Smooth muscle cell (in vitro differentiated cells): Measurements from ENCODE around the gene TET2. TPM values are rescaled to one million over a fixed set of nuclear protein-coding genes. Genes with fewer than 3 reads are reported as not detected.

ENCODE experiments used
- DNase-seq: peaks from one replicate; lab custom pipeline; 2025; ENCODE audit not compliant: unreplicated experiment; lab: John Stamatoyannopoulos, UW
- H2AFZ ChIP-seq: fragments of 200-600 bp; sonication (generic); 2 replicates; pipeline ENCODE4 v1.6.0; 2016; ENCODE audit warnings: antibody characterized with exemption, low read depth, mild to moderate bottlenecking
- H3F3A ChIP-seq: fragments of 200-600 bp; sonication (generic); 2 replicates; pipeline ENCODE4 v1.6.0; 2017; ENCODE audit warnings: antibody characterized with exemption, low read depth
- H3K27ac ChIP-seq: fragments of 200-600 bp; sonication (generic); 2 replicates; pipeline ENCODE4 v1.5.1; 2016; ENCODE audit warnings: low read depth, mild to moderate bottlenecking
- H3K27me3 ChIP-seq: fragments of 200-600 bp; sonication (generic); 2 replicates; pipeline ENCODE4 v1.6.1; 2016; ENCODE audit warnings: low read depth, mild to moderate bottlenecking
- H3K36me3 ChIP-seq: fragments of 200-600 bp; sonication (generic); 2 replicates; pipeline ENCODE4 v1.5.1; 2016; ENCODE audit warnings: low read depth
- H3K4me1 ChIP-seq: fragments of 200-600 bp; sonication (generic); 2 replicates; pipeline ENCODE4 v1.5.1; 2016; ENCODE audit warnings: low read depth
- H3K4me2 ChIP-seq: fragments of 200-600 bp; sonication (generic); 2 replicates; pipeline ENCODE4 v1.6.0; 2016; ENCODE audit warnings: mild to moderate bottlenecking
- H3K4me3 ChIP-seq: fragments of 200-600 bp; sonication (generic); 2 replicates; pipeline ENCODE4 v1.5.1; 2016; ENCODE audit warnings: mild to moderate bottlenecking
- H3K79me2 ChIP-seq: fragments of 200-600 bp; sonication (generic); 2 replicates; pipeline ENCODE4 v1.6.0; 2016; ENCODE audit warnings: low read depth, mild to moderate bottlenecking
- H3K9ac ChIP-seq: fragments of 200-600 bp; sonication (generic); 2 replicates; pipeline ENCODE4 v1.6.0; 2016; ENCODE audit warnings: low read depth
- H3K9me3 ChIP-seq: fragments of 200-600 bp; sonication (generic); replicated peaks from 2 replicates; pipeline ENCODE4 v1.5.1; 2016; ENCODE audit warnings: low read depth
- H4K20me1 ChIP-seq: fragments of 200-600 bp; sonication (generic); 2 replicates; pipeline ENCODE4 v1.6.0; 2016; ENCODE audit warnings: low read depth
- WGBS: methylation state at CpG from one replicate; pipeline ENCODE4 v1.1.7; 2016; ENCODE audit warnings: low lambda C conversion rate; 5-methylcytosine and 5-hydroxymethylcytosine counted together
- polyA plus RNA-seq: library from polyadenylated mRNA; unstranded; fragments of >200 nt; fragmentation: Nextera tagmentation; extraction: Ambion mirVana; gene quantifications from 2 replicates; pipeline ENCODE4 v1.2.1, GENCODE V29; 2016
- total RNA-seq: library from RNA; depleted of rRNA; stranded (reverse); fragments of >200 nt; gene quantifications from 2 replicates; pipeline ENCODE4 v1.2.3, GENCODE V29; 2014
- TF ChIP-seq, protein P1 (sequence below): fragments of 200-600 bp; sonication (generic); IDR thresholded peaks from 2 replicates; pipeline ENCODE4 v1.5.1; 2017; ENCODE audit warnings: borderline replicate concordance, mild to moderate bottlenecking, antibody characterized with exemption; ENCODE audit not compliant: insufficient read depth, poor library complexity, severe bottlenecking

TET2 gene
- total and polyA plus RNA-seq, 2 experiments from 2014 or later, result 2.7 to 20.5 TPM

DNA sequence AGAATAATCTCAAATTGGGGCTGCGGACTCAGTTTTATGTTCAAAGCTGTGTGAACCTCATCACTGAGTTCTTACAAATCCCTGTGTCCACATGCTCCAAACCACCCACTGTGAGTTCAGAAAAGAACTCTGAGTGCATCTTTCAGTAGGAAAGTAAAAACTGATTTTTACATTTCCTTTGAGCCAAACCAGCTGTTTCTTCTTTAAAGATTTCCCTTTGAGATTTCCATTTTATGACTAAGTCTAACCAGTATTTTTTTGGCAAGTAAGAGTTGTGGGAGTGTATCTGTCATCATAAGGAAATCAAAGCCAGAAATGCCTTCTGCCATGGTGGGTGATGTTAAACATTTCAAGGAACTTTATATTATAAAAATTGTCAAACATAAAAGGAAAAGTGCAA, 100.0 kb downstream of the TET2 start:
- Histone ChIP-seq H3K27ac (no peak overlapping the region), H3K4me2 (no peak overlapping the region), H3K27me3 (no peaks in the 10 kb centered on the region), H3K4me1 (no peaks in the 10 kb centered on the region), H3K36me3 (no peaks in the 10 kb centered on the region), H4K20me1 (peaks cover 4% of the 10 kb centered on the region), H3K9ac (no peak overlapping the region), H3F3A (no peaks in the 10 kb centered on the region), H3K4me3 (no peak overlapping the region), H2AFZ (no peak overlapping the region), H3K79me2 (no peaks in the 10 kb centered on the region), H3K9me3 (no peaks in the 10 kb centered on the region)
- no peak for DNase-seq
- TF ChIP-seq, protein P1, sequence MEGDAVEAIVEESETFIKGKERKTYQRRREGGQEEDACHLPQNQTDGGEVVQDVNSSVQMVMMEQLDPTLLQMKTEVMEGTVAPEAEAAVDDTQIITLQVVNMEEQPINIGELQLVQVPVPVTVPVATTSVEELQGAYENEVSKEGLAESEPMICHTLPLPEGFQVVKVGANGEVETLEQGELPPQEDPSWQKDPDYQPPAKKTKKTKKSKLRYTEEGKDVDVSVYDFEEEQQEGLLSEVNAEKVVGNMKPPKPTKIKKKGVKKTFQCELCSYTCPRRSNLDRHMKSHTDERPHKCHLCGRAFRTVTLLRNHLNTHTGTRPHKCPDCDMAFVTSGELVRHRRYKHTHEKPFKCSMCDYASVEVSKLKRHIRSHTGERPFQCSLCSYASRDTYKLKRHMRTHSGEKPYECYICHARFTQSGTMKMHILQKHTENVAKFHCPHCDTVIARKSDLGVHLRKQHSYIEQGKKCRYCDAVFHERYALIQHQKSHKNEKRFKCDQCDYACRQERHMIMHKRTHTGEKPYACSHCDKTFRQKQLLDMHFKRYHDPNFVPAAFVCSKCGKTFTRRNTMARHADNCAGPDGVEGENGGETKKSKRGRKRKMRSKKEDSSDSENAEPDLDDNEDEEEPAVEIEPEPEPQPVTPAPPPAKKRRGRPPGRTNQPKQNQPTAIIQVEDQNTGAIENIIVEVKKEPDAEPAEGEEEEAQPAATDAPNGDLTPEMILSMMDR, result no peak
- WGBS, result 50% methylated on average over 1 of the region's 1 CpG

DNA sequence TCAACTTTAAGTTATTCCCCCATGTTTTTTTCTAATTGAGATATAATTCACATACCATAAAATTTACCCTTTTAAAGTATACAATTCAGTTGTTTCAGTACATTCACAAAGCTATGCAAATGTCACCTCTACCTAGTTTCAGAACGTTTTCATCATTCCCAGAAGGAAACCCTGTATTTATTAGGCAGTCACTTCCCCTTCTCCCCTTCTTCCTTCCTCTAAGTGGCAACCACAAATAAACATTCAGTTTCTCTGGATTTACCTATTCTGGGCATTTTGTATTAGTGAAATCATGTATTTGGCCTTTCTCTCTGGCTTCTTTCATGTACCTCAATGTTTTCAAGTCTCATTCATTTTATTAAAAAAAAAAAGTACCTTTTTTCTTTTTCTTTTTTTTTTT, 101.9 kb downstream of the TET2 start:
- Histone ChIP-seq H3K4me3 (no peak overlapping the region), H3K79me2 (no peaks in the 10 kb centered on the region), H3K4me1 (no peaks in the 10 kb centered on the region), H4K20me1 (no peaks in the 10 kb centered on the region), H3K9ac (no peak overlapping the region), H3K4me2 (no peak overlapping the region), H3K9me3 (no peaks in the 10 kb centered on the region), H2AFZ (no peak overlapping the region), H3K27ac (no peak overlapping the region), H3F3A (no peaks in the 10 kb centered on the region), H3K27me3 (no peaks in the 10 kb centered on the region), H3K36me3 (peaks cover 3% of the 10 kb centered on the region)
- 65% methylated on average over 1 of the region's 1 CpG for WGBS
- TF ChIP-seq, protein P1, result no peak
- DNase-seq, result no peak

DNA sequence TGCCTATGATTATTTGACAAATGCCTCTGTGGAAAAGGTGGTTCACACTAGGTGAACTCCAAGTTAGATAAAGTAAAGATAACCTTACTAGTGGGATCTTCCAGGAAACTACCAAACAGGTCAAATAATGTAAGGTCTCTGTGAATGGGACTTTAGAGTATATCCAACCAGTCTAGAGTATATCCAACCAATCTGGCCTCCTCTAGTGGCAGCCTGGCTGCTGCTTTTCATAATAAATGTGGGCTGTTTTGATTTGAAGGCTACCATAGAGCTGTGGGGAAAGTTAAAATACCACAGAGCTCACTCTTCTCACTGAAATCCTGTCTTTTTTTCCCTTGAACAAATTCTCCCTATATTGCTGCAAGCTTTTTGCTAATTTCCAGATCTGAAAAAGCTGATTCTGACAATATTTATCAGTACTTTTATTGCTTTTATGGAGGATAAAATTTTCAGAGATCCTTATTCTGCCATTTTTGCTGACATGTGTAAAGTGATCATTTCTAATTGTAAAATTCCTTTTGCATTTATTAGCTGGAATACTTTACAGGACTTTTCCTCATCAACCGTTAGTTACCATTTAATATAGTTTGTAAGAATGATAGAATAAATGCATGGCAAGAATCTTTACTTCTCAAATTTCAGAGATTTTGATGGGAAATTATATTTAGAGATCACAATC, 111.3 kb downstream of the TET2 start:
- no peak overlapping the region for H3K4me3 ChIP-seq
- H3K27ac ChIP-seq, result no peak overlapping the region
- 98% methylated on average over 1 of the region's 1 CpG for WGBS
- no peaks in the 10 kb centered on the region for H3K9me3 ChIP-seq
- DNase-seq, result no peak
- no peaks in the 10 kb centered on the region for H3K4me1 ChIP-seq
- H3K9ac ChIP-seq, result no peak overlapping the region
- TF ChIP-seq, protein P1, result no peak
- H3K79me2 ChIP-seq, result no peaks in the 10 kb centered on the region
- H2AFZ ChIP-seq, result no peak overlapping the region
- no peaks in the 10 kb centered on the region for H3F3A ChIP-seq
- H3K4me2 ChIP-seq, result no peak overlapping the region
- no peaks in the 10 kb centered on the region for H3K27me3 ChIP-seq
- peaks cover 7% of the 10 kb centered on the region for H3K36me3 ChIP-seq
- H4K20me1 ChIP-seq, result no peaks in the 10 kb centered on the region

DNA sequence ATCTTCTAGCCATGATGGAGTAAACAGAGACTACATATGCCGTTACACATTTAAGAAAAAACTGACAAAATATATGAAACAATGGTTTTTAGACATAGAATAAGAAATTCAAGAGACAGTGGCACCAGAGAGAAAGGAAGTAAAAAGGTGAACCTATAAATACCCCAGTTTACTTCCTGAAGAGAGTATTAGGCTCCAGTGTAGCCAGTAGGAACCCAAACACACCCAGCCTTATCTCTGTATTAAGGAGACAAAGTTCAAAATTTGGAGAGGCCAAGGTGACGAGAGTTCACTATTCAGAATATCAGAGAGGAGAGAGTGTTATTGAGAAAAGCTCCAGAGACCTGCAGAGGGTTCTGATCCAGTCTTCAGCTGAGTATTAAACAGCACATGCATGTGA, 119.0 kb downstream of the TET2 start:
- Histone ChIP-seq H3K27ac (no peak overlapping the region), H4K20me1 (no peaks in the 10 kb centered on the region), H3K27me3 (no peaks in the 10 kb centered on the region), H3K9ac (no peak overlapping the region), H2AFZ (no peak overlapping the region), H3K4me2 (no peak overlapping the region), H3K9me3 (no peaks in the 10 kb centered on the region), H3K4me3 (no peak overlapping the region), H3K79me2 (no peaks in the 10 kb centered on the region), H3K4me1 (no peaks in the 10 kb centered on the region), H3F3A (no peaks in the 10 kb centered on the region), H3K36me3 (peaks cover 24% of the 10 kb centered on the region)
- TF ChIP-seq, protein P1, result no peak
- no peak for DNase-seq
- 93% methylated on average over 2 of the region's 2 CpGs for WGBS
